GM18867 (cell line): ENCODE measurements around the gene FOXN1.
A peak's percentile ranks its signal among the peaks of the same experiment; 100 is the strongest.

Experiments used
- ATAC-seq: cut with Tn5 transposase; IDR thresholded peaks from one replicate; pipeline ENCODE4 v1.9.1; 2021; ENCODE audit warnings: mild to moderate bottlenecking, moderate library complexity; ENCODE audit not compliant: unreplicated experiment

Gene FOXN1

DNA sequence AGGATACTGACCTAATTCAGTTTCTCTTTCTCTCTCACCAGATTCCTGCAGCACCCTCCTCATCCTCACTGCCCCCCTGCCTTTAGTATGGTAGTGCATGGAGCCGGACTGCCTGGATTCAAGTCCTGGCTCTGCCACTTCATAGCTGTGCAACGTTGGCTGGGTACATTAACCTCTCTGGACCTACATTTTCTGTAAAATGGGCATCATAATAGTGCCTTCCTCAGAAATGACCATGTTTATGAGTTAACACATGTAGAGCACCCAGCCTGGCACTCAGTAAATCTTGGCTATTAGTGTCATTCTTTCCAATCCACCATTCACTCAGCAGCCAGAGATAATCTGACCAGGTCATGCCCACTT lies 39.0 kb downstream of the FOXN1 start:
- ATAC-seq = no peak

DNA sequence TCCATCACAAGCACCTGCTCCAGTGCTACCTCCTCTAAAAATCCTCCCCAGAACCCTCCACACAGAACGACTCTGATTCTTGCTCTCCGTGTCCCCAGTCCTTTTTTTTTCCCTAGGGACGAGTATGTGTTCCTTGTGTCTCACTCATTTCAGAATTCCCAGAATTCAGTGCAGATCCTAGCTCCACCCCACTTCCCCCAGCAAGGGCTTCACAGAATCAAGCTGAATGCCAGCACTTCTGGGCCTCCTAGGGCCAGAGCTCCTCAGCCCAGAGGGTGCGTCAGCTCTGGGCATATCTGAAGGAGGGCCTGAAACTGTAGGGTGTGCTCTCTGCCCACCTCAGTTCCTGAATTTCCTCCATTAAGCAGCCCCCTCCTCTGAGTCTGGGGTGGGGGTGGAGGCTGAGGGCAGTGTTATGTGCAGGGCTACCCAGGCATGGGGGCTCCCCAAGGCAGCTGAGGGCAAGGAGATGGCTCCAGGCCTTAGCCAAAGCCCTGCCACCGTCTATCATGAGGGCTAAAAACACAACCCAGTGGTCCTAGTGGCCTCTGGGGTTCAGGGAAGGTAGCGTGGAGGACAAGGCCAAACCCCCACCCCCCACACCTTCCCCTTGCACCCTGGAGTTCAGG lies 39.8 kb downstream of the FOXN1 start:
- no peak for ATAC-seq

DNA sequence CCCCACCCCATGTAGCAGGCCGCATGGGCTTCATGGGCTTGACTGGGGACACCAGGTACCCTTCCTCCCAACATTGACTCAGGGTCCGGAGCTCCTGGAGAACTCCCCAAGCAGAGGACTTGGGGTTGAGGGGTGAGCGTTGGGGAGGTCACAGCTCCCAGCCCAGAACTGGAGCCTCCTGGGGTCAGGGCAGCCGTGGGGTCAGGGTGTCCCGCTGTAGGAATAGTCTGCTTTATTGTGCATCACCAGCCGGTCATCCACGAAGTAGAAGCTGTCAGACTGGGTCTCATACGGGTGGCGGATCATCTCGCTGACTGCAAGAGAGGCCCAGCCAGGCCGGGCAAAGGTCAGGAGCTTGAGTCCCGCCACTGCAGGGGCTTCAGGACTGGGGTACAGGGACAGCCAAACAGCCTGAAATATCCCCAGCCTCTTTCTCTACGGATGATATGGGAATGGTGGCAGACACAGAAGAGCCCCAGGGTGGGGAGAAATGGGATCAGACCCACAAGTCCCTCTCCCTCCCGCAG lies 41.0 kb downstream of the FOXN1 start:
- ATAC-seq = no peak

DNA sequence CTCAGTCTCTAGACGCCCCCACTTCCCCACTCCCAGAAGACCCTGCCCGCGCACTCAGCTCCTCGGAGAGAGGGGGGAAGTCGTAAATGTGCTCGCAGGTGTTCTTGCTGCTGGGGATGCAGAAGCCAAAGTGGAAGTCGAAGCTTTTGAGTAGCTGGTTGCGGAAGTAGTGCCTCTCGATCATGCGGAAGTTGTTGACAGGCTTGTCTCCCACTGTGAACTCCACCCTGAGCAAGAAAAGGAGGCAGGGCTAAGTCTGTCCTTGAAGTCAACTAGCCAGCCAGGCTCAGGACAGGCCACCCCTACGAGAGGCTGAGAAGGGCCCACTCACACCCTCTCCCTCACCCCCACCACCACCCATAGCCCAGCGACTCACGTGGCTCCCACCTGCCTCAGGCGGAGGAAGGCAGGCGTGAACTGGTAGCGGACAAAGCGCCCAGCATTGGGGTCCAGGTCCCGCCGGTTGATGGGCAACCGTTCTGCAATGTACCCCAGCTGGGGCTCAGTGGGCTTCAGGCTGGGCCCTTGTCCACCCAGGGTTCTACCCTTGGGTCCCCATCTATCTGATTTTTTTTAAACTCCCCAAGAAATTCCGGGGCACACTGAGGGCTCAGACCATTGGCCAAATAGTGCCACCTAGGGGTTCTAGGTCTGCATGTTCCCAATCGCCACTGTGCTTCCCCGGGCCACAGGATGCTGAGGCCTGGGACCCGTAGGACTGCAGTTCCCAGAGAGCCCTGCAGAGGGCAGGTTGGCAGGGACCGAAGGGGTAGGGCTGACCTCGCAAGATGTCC lies 41.7 kb downstream of the FOXN1 start:
- ATAC-seq = peak; percentile 38

DNA sequence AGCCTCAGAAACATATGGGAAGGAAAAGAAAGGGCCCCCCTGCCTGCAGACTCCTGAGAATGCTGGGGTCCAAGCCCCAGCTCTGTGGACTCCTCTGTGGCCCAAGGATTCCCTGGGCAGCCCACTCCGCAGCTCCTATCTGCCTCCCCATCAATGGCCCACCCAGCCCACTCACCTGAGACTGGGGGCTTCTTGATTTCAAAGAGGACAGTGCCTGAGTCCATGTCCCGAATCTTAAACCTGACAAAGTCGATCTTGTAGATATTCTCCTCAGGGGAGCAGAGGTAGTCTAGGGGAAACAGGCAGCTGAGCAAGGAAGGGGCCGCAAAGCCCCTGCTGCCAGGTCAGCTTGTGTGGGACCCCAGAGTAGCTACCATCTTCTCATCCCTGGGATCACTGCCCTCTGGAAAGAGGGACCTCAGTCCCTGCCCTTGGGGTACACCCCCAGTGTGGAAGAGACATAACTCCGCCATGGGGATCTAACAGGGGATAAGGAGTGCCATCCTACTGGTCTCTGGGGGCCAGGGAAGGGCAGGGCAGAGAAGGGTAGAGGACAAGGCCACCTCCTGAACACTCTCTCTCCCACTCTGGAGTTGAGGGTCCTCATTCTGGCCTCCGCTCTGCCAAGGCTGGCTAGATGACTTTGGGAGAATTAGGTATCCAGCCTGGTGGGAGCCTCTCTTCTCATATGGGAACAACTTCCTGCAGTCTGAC lies 42.4 kb downstream of the FOXN1 start:
- no peak for ATAC-seq

DNA sequence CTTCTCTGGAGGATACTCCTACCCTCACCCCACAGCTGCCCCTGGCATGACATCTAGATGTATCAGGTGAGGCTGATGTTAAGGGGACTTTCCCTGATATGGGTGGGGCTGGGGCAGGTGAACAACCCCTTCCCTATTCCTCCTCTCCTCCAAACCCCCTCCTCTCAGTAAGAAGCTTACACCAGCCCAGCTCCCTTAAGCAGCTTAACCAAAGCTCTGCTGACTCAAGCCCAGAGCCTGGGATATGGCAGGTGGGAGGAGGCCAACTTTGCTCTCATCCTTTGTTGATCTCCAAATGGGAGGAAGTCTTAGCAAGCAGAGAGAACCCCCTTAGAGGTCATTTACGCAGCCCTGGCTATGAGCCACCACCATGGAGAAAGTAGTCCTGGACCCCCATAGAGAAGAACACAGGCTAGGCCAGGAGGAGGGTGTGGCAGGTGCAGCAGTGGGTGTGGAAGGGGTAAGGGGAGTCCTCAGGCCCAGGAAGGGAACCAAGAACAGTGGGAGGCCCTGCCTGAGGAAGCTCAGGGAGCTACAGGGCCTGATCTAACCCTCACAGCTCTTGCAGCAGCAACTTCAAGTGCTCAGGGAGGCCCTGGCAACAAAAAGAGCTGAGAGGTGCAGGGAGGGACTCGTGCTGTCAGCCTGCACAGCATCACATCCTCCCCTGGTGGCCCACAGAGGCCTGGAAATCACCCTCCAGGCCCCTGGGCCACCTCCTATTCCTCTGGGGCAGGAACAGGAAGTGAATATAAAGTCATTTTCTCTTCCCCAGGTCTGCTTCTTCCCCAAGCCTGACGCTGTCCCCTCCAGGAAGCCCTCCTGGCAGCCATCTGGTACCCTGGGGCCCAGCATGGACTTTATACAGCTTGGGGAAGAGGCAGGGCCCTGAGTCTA lies 43.3 kb downstream of the FOXN1 start:
- peak; percentile 30 for ATAC-seq

DNA sequence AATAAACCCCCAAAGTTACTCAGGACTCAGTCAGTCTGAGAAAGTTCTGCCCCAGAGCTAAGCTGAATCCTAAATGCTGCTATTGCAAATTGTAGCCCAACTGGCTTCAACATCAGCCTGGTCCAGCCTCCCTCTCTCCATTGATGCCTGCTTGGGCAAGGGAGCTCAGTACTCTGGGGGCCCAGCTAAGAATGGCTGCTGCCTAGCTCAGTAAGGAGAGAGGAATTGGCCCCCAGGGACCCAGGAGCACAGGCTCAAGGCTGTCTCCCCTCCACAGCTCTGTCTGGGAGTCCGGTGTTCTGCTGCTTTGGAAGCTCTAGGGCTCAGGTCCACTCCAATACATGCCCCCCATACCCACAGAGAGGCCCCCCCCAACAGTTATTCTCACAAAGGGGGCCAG lies 44.7 kb downstream of the FOXN1 start:
- ATAC-seq = no peak

DNA sequence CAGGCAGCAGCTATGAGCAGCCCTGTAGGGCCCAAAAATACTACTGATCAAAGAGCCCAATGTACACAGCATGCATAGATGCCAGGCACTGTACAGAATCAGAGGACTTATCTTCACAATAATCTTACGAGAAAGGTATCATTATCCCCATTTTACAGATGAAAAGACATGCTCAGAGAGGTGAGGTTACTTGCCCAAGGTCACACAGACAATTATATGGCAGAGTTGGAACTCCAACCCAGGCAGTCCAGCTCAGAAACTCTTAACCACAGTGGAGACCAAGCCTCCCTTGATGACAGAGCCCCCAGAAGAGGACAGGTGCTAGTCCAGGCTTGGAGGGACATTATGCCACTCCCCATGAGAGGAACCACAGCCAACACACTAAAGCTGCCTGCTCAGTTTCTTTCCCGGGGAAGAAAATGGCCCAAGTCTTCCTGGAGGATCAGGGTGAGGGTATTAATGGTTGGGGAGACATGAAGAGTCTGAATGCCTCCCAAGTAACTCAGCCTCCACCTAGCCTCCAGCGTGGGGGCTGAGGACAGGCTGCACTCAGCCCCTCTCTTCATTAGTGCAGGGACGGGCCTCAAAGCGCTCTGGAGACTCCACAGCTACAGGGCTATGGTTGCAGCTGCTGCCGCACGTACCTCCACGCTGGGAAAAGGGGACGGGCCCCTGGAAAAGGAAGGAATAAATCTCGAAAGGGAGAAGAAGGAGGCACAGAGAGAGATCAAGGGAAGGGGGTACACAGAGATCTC lies 45.5 kb downstream of the FOXN1 start:
- ATAC-seq = no peak

DNA sequence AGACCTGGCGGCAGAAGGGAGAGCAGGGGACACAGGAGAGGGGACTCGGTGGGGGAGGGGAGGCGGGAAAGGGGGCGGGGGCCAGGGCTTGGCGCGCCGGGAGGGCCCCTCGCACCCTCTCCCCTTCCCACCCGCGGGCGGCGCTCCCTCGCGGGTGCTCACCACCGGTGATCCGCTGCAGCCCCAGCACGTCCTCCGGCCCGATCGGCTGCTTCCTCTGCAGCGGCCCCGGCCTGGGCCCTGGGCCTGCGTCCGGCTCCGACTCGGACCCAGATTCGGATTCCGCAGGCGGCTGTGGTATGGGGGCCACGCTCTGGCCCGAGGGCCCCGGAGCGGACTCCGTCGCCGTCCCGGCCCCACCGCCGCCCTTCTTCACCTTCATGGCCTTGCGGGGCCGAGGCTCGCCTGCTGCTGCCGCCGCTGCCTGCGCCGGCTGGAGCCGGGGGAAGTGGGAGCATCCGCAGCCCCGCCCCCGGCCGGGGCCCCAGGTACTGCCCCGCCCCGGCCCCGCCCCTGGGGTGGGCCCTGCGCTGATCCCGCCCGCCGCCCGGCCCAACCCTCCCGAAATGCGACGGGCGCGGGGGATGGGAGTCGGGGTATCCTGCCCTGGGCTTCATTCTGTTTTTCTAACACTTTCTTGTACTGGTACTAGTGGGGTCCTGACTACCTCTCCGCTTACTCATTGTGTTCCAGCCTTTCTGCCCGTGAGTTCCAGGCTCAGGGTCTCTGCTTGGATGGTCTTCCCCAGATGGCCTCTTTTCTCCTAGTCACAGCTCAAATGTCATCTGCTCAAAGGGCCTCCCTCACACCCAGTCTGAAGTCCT lies 46.2 kb downstream of the FOXN1 start, which contains the start of gene UNC119:
UNC119 (minus strand) TSS at position 449 of the 824 bp plus-strand sequence; CDS start at position 382, 67 bp downstream.
- peak; percentile 59 for ATAC-seq

DNA sequence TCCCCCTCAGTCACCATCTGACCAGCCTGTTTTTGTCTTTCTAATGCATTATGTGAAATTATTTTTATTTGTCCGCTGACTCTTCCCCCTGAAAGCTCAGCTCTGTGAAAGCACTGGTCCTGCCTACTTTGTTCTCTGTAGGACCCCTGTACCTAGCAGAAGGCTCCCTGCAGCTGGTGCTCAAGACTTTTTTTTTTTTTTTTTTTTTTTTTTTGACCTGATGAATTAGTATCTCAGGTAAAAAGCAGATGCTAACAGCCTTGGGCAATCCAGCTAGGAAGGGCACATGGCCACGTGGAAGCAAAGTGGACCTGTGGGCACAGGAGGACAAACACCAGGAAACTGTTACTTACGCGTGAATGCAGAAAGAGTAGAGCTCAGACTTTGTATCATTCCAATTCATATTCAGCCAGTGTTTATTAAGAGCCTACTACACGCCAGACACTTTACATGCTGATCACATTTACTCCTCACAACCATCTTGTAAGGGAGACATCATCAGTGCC lies 46.9 kb downstream of the FOXN1 start:
- no peak for ATAC-seq

DNA sequence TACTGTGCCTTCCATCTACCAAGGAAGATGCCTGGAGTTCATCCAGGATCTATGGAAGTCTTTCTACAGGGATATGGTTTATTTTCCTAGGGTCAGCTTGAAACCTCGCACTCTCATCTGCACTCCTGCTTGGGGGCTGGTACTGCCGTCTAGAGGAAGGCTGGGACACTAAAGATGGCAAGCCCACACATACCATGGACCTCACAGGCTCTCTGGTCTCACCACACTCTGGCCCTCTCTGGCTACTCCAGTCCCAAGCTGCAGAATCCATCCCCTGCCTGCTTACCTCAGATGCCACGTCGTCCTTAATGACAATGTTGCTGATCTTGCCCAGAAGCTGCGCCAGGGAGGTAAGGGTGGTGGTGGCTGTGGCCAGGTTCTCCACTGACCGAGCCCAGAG lies 48.4 kb downstream of the FOXN1 start:
- ATAC-seq = no peak

DNA sequence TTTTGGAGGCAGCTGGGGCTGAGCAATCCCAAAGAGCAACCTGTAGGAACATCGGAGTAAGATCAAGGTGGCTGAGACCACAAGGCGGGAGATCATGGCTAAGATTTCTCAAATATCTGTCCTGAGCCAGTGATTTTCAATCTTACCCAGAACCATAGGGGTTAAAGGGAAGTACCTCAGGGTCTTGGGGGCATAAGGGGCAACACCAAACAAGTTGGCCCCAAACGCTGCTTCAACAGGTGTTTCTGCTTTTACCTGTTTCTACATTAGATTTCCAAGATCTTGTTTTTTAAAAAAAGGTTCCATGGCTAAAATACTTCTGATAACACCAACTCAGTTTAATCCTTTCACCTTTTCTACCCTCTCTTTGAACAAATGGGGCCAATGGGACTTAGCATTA lies 48.9 kb downstream of the FOXN1 start:
- ATAC-seq = no peak

DNA sequence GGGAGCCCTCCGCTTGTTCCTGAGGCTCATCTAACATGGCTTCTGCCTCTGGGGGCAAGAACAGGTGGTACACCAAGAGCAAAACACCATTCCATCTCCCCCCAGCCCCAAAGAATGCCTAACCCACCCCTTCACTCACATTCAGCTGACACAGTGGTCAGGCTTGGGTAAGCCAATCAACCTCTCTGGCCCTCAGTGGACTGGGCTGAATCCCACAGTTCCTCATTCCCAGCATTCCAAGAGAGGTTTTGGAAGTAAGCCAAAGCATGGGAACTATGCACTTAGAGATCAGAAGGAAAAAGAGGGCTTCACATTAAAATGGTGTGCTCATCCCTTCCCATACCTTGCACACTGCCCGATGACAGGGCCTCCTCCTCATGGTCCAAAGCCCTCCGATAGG lies 57.3 kb downstream of the FOXN1 start:
- ATAC-seq = no peak

DNA sequence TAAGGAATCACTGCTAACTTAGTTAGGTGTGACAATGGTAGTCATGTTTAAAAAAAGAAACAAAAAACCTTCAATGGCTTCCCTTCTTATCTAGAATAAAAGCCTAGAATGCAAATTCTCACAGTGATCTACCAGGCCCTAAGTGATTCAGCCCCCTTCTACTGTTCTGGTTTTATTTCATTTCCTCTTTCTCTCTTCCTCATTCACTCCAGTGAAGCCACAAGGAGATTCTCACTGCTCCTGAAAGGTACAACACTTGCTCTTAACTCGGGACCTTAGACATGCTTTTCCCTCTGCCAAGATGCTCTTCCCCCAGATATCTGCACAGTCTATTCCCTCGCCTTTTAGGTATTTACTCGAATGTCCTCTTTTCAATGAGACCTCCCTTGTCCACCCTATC lies 61.5 kb downstream of the FOXN1 start:
- ATAC-seq = no peak

DNA sequence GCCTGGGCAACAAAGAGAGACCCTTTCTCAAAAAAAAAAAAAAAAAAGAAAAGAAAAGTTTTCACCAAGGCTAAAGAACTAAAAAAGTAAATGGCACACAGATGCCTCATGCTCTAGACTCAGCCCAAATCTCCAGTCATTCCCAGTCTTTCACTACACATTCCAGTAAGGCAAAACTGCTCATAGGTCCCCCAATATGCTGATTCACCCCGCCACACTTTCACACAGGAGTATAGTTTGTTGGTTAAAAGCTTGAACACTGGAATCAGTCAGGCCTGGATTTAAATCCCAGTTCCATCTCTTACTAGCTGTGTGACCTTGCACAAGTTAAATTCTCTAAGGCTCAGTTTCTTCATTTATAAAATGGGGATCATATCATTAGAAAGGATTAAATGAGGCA lies 63.3 kb downstream of the FOXN1 start:
- ATAC-seq = no peak

DNA sequence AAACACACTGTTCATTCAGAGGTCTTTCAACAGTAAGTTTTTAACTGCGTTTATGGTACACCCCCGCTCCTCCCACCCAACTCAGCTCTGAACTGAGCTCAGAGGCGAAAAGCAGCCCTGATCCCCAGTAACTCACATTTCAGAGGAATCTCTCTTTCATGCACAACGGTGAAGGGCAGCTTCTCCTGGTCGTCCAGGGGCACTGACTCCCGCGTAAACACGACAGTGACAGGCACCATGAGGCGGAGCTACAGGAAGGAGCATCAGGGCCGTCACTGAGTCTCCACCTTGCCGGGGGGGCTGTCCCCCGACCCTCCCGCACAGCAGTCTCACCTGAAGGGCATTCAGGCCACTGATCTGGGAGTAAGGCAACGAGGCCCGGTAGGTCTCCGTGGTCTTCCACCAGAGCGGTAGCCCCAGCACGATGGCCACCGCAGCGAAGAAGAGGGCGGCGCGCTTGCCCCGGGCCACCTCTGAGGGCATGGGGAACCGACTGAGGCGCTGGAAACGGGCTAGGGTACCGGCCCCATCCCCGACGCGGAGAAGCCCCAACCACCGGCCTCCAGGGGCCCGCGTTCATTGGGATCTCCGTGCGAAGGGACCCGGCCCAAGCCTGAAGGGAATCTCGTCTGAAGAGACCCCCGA lies 64.7 kb downstream of the FOXN1 start:
- peak; percentile 21 for ATAC-seq

DNA sequence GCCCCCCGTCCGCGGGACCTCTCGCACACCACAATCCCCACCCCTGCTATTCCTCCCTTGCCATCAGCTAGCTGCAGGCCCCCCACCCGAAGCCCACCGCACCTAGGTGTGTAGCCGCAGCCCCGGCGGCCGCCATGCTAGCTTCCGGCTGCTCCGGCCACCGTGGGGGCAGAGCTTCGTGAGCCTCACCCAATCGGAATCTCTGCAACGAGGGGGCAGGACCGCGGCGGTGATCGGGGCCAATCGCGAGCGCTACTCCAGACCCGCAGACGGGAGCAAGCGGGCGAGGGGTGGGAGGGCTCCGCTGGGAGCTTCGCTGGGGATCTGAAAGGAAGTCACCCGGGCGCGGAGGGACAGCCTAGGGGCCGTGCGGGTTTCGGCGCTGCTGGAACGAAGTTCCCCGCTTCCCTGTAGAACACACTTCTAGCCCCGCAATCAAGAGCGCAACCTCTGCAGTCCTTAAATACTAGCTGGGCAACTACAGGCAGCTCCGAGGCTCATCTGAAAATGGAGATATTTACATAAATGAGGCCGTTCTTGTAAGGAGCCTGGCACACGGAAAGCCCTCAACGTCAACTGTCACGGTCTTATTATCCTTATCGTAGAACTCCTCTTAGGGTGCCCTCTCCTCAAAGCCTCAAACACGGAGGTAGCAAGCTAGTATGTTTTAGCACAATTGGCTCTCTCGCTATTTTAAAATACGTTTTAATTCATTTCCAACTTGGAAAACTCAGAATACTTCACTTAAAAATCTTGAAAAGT lies 65.4 kb downstream of the FOXN1 start, which contains the start of gene PIGS:
PIGS (minus strand) TSS at position 164 of the 762 bp plus-strand sequence; CDS start at position 136, 28 bp downstream.
- peak; percentile 87 for ATAC-seq
